ENCODE measurements around the gene TC2N.
"Not testable (repeated sequence)": the region's sequence is repeated elsewhere in the genome, so short reads cannot be mapped to it uniquely, and the experiment has no call there.

The TC2N gene

GRCh38 chr14:91889477-91890211 is 22.3 kb upstream of the TC2N start:
- no peak for DNase-seq

DNA sequence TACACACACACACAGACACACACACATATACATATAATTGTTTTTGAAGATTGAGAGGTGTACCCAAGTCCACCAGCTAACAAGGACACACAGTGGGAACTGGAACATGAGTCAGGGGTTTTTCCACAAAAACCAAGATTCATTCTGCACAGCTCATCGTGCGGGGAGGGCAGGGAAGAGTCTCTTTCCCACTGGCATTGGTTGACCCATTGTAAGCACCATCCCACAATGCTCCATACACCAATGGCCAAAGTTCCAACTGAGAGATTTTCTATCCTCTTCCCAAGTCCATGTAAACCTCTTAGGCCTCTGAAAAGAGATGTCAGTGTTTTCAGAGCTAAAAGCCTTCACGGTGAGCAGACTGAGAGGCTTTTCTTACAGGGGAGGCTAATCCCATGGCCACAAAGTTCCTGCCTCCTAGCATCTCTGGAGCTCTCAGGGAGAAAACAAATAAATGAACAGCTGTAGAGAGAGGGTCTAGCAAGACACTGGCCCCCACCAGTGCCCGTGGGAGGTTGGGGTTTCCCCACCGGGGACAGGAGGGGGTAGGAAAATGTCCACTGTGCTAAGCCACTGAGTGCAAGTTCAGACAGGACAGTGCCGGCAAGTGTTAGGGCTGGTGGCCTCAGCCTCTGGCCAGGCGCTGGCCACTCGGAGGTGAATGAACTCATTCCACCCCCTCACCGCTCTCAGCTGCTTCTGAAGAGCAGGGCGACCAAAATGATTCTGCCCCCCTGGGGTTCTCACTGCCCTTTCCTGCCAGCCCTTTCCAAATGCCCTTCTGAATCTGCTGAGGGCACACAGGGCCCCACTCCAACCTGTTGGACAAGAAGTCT is 21.5 kb upstream of the TC2N start:
- DNase-seq, result no peak

DNA sequence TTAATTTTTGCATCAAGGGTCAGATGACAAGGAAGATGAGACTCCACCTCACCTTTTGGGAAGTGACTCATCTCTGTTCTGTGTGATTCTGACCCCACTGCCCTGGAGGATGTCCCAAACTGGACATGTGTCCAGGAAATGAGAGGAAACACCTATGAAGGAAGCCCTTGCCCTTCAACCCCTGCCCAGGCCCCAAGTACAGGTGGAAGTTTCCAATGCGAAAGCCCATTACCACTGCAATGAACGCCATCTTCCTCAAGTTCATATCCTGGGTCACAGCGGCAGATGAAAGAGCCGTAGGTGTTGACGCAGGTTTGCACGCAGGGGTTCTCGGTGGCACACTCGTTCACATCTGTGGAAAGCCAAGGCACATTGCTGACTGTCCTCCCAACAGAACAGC is 19.6 kb upstream of the TC2N start:
- no peak for DNase-seq

DNA sequence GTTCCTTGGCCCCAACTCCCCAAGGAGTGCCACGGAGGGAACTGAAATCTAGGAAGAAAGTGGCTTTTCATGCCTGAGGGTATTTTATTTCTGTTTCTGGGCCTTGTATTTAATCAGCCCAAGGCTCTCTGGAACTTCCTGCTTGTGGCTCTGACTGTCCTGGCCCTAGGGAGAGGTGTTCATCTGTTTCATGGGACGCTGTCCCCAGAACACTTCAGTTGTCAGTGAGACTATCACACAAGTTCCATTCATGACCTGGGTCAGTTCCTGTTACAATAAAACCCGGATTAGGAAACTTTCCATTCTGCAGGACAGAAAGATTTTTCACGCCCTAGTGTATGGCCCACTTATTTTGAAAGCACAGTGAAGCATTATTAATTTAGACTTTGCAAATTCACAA is 18.5 kb upstream of the TC2N start:
- no peak for DNase-seq

DNA sequence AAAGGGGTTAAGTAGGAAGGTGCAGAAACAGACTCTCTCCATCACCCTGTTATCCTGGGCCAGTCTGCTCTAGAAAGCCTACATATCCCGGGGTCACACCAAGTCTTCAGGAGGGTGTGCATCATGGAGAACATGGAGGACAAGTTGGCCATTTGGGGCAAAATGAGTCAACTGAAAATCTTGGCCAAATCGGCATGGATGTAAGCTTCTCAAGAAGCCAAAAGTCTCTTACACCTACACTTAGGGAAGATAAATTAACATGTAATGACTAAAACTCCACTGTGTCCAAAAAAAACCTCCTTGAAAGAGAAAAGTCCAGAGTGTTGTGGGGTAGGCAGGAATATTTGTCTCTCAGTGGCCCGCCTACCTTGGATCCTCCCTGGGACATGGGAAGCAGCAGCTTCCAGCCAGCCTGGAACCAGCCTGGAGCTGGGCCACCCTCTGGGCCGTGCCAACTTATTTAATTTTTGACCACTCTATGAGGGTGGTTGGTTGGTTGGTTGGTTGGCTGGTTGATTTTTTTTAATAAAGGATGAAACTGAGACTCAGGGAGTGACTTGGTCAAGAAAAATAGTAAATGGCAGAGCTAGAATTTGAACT is 17.9 kb upstream of the TC2N start:
- no peak for DNase-seq

GRCh38 chr14:91884664-91885063 is 17.3 kb upstream of the TC2N start:
- DNase-seq, result no peak

GRCh38 chr14:91883753-91884152 is 16.4 kb upstream of the TC2N start:
- DNase-seq, result no peak

- no peak for DNase-seq
Measured at GRCh38 chr14:91882776-91883175, 15.4 kb upstream of the TC2N start.

DNA sequence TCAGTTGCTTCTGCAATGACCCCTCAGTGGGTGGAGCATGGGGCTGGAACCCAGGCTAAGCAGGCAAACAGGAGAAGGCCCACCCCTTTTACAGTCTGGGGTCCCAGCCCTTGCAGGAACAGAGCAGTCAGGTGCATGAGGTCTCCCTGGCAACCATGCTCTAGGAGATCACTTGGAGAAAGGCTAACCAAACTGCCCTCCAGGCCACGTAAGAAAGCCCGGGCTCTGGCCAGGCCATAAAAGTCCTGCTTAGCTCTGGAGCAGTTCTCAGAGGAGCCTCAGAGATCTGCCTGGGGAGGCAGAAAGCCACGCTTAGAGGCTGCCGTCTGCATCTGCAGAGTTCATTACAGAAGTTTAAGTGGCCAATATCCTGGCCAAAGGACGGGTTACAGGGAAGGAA is 15.0 kb upstream of the TC2N start:
- no peak for DNase-seq

GRCh38 chr14:91879196-91879595 is 11.9 kb upstream of the TC2N start:
- no peak for DNase-seq

DNA sequence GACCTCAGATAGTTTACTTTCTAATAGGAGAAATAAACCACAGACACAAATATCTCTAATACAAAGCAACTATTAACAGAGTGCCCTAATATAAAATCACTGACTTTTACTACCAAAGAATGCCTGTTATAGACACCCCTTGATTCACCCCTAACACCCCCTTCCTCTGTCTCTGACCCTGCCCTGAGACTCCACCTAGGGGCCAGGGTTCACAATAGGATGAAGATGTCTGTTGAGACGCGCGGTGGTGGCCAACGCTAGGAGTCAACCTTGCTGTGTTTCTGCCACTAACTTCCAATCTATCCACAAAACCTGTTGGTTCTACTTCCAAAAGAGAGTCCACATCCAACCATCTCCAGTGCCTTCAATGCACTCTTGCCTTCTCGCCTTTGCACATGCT is 10.9 kb upstream of the TC2N start:
- no peak for DNase-seq

GRCh38 chr14:91877376-91877915 is 10.1 kb upstream of the TC2N start:
- DNase-seq, result no peak

DNA sequence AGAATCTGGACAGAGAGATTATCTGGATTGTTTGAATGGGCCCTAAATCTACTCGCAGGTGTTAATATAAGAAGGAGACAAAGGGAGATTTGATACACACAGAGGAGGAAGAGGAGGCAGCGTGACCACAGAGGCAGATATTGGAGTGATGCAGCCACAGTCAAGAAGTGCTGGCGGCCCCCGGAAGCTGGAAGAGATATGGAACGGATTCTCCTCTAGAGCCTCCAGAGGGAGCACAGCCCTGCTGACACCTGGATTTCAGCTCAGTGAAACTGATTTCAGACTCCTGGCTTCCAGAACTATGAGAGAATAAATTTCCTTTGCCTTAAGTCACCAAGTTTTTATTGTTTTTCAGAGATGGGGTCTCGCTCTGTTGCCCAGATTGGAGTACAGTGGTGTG is 9.2 kb upstream of the TC2N start:
- no peak for DNase-seq

DNA sequence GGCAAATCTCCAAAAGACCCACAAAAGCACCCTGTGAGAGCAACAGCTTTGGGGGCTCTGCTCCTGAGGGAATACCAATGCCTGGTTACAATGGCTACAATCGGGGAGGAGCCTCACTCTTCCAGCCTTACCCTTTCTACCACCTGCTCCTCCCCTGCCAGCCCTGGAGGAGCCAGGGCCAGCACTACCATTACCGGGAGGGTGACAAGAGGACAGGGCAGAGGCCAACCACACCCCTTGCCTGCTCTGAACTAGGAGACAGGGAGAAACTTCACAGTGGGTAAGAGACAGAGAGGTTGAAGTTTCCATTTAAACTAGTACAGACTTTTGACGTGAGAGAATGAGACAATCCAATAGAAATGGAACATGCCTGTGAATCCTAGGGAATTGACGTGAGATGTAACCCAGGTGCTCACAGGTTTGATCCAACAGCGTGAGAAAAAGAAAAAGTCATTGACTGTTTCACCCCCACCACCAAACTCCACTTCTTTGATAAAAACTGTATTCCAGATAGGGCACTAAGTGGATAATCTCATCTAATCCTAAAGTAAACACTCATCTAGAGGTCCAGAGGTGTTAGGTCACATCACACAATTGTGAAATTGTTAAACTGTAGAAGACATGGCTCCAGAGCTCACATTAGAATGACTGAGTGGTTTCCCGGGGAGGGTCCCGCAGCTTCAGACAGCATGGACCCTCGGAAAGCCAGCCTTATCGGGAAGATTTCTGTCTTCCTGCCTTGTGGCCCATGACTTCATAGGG is 8.4 kb upstream of the TC2N start:
- no peak for DNase-seq

DNA sequence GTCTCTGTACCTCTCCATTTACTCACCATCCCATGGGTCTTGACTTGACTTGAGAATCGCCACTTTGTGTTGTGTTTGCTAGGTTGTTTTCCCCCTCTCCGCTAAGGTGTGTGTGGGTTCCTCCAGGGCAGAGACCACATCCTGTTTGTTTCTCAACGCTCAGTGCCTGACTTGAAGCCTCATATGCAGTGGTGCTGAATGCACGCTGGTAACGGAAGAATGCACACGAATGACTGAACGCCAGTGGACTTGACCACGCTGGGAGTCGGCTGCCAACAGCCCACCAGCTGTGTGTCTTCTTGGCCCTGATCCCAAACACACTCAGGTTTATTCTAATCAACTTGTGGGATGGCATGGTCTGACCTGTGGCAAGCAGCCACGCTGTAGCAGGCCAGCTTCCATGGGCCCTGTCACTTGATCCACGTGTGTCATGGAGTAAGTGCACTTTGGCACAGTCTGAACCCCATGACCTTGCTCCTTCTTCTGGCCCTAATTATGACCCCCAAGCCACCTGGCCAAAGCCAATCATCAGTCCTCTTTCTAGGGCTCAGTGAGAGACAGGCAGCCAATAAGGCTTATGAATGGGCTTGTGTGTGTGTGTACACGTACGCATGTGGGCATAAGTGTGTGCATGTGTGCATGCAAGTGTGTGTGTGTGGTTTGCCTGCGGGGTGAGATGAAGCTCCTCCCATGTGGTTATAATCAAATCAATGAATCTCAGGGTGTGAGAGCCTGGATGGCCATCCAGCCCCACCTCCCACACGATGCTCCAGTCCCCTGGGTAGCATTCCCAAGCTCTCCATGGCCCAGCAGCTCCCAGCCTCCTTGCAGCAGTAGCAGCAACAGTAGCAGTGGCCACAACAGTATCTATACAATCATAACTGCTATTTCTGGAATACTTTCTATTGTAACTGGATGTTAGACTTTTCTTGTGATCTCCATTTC is 6.4 kb upstream of the TC2N start:
- DNase-seq, result no peak

GRCh38 chr14:91872517-91873470 is 5.5 kb upstream of the TC2N start:
- DNase-seq, result no peak

DNA sequence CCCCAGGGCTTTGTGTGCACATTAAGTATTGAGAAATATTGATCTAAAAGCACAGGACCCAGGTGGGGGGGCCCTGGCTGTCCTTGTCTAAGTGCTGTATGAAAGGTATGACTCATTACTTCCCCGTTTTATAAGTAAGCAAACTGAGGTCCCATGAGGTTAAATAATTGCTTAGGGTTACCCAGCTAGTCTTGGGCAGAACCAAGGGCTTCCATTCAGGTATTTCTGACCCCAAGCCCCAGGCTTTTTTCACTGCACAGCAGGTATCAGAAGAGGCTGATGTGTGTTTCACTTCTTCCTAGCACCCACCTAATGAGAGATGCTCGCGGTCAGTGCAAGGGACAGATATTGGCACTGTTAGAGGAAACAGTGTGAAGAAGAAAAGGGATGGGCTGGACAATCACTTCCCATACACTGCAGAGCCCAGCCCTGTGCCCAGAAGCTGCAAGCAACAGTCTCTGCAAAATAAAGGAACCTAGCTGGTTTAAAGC is 4.7 kb upstream of the TC2N start:
- no peak for DNase-seq

- DNase-seq, result not testable (repeated sequence)
Measured at GRCh38 chr14:91871401-91871800, 4.1 kb upstream of the TC2N start.

DNA sequence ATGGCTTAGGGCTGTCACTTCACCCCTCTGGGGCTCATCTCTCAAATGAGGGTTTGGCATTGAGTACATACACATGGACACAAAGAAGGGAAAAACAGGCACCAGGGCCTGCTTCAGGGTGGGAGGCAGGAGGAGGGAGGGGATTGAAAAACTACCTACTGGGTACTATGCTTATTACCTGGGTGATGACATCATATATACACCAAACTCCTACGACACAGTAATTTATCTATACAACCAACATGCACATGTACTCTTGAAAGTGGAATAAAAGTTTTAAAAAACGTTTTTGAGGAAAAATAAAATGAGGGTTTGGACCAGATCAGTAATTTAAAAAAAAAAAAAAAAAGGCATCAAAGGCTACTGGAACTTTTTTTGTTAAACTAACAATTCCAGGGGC is 3.6 kb upstream of the TC2N start:
- DNase-seq, result no peak

DNA sequence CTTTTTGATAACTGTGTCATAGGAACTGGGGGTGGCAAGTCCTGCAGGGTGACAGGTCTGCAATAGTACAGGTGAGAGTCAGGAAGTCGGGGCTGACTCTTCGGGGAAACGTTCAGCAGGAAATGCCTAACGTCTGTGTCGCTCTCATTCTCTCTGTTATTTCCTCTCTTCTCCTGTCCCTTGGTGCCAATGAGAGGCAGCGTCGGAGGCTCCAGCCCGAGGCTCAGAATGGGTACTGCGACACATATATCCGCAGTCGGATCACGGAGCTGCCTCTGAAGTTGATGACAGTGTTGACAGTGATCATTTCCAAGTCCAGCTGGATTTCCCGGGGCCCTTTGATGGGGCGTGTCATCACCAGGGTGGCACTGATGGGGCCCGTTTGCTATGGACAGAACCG is 2.7 kb upstream of the TC2N start:
- no peak for DNase-seq
